ENCODE data around the gene SEMA6D.

- TF ChIP-seq CTCF (conservative IDR thresholded peaks at IDR 0.05) (no peak), ZFX (IDR thresholded peaks at IDR 0.05) (no peak)
These were observed 29.2 kb downstream of the SEMA6D start for GRCh38 chr15:47746516-47746915.

All from C4-2B (cell line).